HG03565 (cell line): ENCODE data around the gene WWTR1.
A peak's percentile ranks its signal among the peaks of the same experiment; 100 is the strongest.

Experiments
- ATAC-seq: cut with Tn5 transposase; IDR thresholded peaks from one replicate; pipeline ENCODE4 v1.9.1; 2021; ENCODE audit warnings: mild to moderate bottlenecking, moderate library complexity; ENCODE audit not compliant: unreplicated experiment

Gene WWTR1

GRCh38 chr3:149476225-149476624 lies 181.6 kb downstream of the WWTR1 start:
- ATAC-seq, result no peak

DNA sequence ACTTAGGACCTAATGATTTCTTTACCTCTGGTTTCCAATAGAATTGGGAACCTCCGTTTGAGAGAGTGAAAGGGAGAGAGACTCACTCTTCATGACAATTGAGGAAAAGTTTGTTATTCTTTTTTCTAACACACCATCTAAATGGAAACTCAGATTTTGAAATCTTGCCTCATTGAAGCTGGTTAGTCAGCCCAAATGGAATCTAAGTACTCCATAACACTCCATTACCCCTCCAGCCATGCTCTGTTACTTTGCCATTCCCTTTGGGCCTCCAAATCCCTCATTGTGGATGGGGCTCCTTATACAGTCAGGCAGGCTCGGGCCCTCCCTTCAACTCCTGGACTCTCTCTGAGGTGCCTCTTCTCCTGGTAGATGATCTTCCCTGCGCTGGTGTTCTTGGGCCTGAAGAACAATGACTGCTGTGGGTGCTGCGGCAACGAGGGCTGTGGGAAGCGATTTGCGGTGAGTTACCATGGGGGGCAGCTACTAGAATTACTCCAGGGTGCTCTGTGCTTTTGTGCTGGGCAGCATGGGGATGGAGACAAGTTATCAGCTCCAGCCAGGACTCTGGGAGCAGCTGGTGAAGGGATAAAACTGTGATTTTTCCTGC lies 182.3 kb downstream of the WWTR1 start:
- ATAC-seq, result no peak

DNA sequence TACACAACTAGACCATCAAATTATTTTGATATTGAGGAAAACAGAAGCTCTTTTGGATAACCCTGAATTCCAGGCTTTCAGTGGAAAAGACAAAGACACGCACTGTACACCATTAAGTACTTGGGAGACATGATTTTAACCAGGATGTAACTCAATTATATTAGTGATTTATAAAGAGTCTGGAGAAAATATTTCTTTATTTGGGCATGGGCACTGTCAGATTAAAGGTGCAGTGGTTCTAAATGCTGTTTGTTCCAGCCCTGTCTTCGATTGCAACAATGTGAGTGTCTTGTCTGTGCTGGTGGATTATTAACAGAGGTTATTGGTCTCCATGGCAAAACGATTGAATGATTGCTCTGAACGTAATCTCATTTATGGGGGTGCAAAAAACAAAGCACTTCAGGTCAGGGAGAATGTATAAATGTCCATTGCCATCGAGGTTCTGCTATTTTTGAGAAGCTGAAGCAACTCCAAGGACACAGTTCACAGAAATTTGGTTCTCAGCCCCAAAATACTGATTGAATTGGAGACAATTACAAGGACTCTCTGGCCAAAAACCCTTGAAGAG lies 183.5 kb downstream of the WWTR1 start, which contains the start of gene TM4SF4:
TM4SF4 (plus strand) TSS at position 448 of the 568 bp plus-strand sequence. CDS start 181 bp downstream, outside the sequence.
- ATAC-seq, result no peak

GRCh38 chr3:149473357-149474249 lies 184.2 kb downstream of the WWTR1 start:
- no peak for ATAC-seq

- no peak for ATAC-seq
These were observed 185.6 kb downstream of the WWTR1 start for GRCh38 chr3:149472030-149472797.

DNA sequence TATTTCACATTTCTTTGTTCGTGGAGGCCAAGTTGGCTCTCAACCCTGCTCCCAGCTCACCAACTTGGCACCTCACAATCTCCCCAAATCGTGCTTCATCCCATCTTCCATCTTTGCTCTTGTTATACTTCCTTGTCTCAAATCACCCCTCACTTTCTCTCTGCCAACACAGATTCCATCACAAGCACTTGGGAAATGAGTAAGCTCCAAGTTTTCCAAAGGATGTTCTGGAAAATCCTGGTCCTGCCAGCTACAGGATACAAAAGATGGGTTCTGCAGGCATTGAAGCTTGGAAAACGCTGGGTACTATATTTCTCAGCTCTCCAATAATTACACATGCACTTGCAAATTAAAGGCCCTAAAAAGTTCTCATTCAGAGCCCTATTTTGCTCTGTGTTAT lies 187.4 kb downstream of the WWTR1 start:
- no peak for ATAC-seq

GRCh38 chr3:149468504-149469212 lies 189.2 kb downstream of the WWTR1 start:
- ATAC-seq, result peak; percentile 85
